Gastrocnemius medialis (tissue), 4 donors: Measurements from ENCODE around the gene CPA3.

ENCODE experiments used
- POLR2A ChIP-seq, 2 donors: fragments of 450-650 bp; IDR thresholded peaks; one replicate each; pipeline ENCODE4 v1.6.1; 2017; ENCODE audit warnings: antibody characterized with exemption in 2 of 2, mild to moderate bottlenecking in 2 of 2, moderate library complexity in 2 of 2
- TF ChIP-seq, protein P1 (sequence below), 5 experiments: fragments of 450-650 bp in 3 of 5; fragments of 200-600 bp in 2 of 5; sonication (generic) in 2 of 5; IDR thresholded peaks in 4 of 5; conservative IDR thresholded peaks in 1 of 5; 1 replicate in 4 of 5; 2 replicates in 1 of 5; pipeline ENCODE4 v1.5.1; 2016 to 2019; ENCODE audit warnings: antibody characterized with exemption in 5 of 5, mild to moderate bottlenecking in 3 of 5, moderate library complexity in 3 of 5

DNA sequence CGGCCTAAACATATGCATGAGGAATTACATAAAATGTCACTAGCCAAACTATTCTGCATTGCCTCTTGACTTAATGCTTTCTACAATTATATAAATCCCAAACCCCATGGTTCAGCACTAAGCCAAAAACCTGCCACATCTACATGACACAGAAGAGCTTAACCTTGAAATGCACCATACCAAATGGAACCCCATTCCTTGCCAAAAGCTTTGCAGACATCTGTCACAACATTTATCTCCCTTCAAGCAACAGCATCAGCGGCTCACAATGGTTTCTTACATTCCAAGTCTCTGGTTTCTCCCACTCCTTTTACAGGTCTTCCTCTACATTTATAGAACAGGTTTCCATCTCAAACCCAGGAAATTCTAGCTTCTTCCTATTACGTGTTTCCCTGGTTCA, 67.9 kb downstream of the CPA3 start:
- TF ChIP-seq, protein P1, sequence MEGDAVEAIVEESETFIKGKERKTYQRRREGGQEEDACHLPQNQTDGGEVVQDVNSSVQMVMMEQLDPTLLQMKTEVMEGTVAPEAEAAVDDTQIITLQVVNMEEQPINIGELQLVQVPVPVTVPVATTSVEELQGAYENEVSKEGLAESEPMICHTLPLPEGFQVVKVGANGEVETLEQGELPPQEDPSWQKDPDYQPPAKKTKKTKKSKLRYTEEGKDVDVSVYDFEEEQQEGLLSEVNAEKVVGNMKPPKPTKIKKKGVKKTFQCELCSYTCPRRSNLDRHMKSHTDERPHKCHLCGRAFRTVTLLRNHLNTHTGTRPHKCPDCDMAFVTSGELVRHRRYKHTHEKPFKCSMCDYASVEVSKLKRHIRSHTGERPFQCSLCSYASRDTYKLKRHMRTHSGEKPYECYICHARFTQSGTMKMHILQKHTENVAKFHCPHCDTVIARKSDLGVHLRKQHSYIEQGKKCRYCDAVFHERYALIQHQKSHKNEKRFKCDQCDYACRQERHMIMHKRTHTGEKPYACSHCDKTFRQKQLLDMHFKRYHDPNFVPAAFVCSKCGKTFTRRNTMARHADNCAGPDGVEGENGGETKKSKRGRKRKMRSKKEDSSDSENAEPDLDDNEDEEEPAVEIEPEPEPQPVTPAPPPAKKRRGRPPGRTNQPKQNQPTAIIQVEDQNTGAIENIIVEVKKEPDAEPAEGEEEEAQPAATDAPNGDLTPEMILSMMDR (IDR thresholded peaks at IDR 0.05 in 4 of 5, conservative IDR thresholded peaks at IDR 0.05 in 1 of 5), result no peak
- no peak for TF ChIP-seq POLR2A (IDR thresholded peaks at IDR 0.05)
